ENCODE measurements around the gene RAB5A. TPM values are rescaled to one million over a fixed set of nuclear protein-coding genes. Genes with fewer than 3 reads are reported as not detected.

Gene RAB5A
- total RNA-seq, 3 donors from 2014 or later, result 72.8 to 97.2 (median 82.9) TPM

GRCh38 chr3:19901918-19902317 lies 45.0 kb upstream of the RAB5A start:
- no peak overlapping the region for H3K27ac ChIP-seq
- DNase-seq (ENCODE audit: low spot score in 2 of 2), result no peak
- TF ChIP-seq POLR2AphosphoS5 (IDR thresholded peaks at IDR 0.05) (no peak), POLR2A (IDR thresholded peaks at IDR 0.05) (no peak)
- TF ChIP-seq, protein P1, sequence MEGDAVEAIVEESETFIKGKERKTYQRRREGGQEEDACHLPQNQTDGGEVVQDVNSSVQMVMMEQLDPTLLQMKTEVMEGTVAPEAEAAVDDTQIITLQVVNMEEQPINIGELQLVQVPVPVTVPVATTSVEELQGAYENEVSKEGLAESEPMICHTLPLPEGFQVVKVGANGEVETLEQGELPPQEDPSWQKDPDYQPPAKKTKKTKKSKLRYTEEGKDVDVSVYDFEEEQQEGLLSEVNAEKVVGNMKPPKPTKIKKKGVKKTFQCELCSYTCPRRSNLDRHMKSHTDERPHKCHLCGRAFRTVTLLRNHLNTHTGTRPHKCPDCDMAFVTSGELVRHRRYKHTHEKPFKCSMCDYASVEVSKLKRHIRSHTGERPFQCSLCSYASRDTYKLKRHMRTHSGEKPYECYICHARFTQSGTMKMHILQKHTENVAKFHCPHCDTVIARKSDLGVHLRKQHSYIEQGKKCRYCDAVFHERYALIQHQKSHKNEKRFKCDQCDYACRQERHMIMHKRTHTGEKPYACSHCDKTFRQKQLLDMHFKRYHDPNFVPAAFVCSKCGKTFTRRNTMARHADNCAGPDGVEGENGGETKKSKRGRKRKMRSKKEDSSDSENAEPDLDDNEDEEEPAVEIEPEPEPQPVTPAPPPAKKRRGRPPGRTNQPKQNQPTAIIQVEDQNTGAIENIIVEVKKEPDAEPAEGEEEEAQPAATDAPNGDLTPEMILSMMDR (IDR thresholded peaks at IDR 0.05), result no peak
- H3K9me3 ChIP-seq, result no peaks in the 10 kb centered on the region
- no peaks in the 10 kb centered on the region for H3K4me1 ChIP-seq
- no peaks in the 10 kb centered on the region for H3K36me3 ChIP-seq
- H3K4me3 ChIP-seq, result no peak overlapping the region
- intact Hi-C loops (cut with DNase I; ENCODE audit: low total_unique reads), result no loop called here
- no peaks in the 10 kb centered on the region for H3K27me3 ChIP-seq

GRCh38 chr3:19903649-19904048 lies 43.2 kb upstream of the RAB5A start:
- Histone ChIP-seq H3K27ac (no peak overlapping the region), H3K9me3 (no peaks in the 10 kb centered on the region), H3K36me3 (no peaks in the 10 kb centered on the region), H3K4me3 (no peak overlapping the region), H3K4me1 (no peaks in the 10 kb centered on the region), H3K27me3 (no peaks in the 10 kb centered on the region)
- intact Hi-C loops (cut with DNase I; ENCODE audit: low total_unique reads), result no loop called here
- no peak for DNase-seq (ENCODE audit: low spot score in 2 of 2)
- TF ChIP-seq, protein P1 (IDR thresholded peaks at IDR 0.05), result no peak
- TF ChIP-seq POLR2AphosphoS5 (IDR thresholded peaks at IDR 0.05) (no peak), POLR2A (IDR thresholded peaks at IDR 0.05) (no peak)

DNA sequence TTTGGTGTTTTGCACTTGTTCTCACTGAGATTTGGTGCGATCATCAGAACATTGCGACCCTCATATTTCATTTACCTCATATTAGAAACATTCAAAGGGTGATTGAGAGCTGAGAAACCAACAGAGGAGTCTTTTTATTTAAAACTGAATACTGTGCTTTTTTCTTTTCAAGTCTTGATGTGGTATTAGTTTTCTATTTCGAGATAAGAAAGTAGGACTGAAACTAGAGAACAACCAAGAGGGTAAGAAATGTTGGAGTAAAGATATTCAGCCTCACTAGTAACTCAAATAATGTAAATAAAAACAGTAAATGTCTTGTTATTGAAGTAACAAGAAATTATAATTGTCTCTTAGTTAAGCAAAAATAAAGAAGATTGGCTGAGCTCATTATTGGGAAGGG lies 39.4 kb upstream of the RAB5A start:
- Histone ChIP-seq H3K27ac (no peak overlapping the region), H3K36me3 (no peaks in the 10 kb centered on the region), H3K27me3 (no peaks in the 10 kb centered on the region), H3K4me1 (no peaks in the 10 kb centered on the region), H3K4me3 (no peak overlapping the region), H3K9me3 (peaks cover 7 to 8% of the 10 kb centered on the region in 2 donors)
- intact Hi-C loops (cut with DNase I; ENCODE audit: low total_unique reads), result no loop called here
- no peak for DNase-seq (ENCODE audit: low spot score in 2 of 2)
- TF ChIP-seq POLR2A (IDR thresholded peaks at IDR 0.05), result no peak
- TF ChIP-seq, protein P1 (IDR thresholded peaks at IDR 0.05), result no peak
- TF ChIP-seq POLR2AphosphoS5 (IDR thresholded peaks at IDR 0.05), result no peak

DNA sequence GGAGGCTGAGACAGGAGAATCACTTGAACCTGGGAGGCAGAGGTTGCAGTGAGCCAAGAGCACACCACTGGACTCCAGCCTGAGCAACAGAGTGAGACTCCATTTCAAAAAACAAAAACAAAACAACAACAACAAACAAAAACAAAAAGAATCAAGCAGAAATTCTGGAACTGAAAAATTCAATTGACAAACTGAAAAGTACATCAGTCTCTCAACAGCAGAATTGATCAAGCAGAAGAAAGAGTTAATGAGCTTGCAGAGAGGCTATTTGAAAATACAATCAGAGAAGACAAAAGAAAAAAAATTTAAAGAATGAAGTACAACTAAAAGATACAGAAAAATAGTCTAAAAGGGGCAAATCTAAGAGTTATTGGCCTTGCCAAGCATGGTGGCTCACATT lies 35.4 kb upstream of the RAB5A start:
- intact Hi-C loops (cut with DNase I; ENCODE audit: low total_unique reads), result no loop called here
- no peak for TF ChIP-seq POLR2A (IDR thresholded peaks at IDR 0.05)
- TF ChIP-seq POLR2AphosphoS5 (IDR thresholded peaks at IDR 0.05), result no peak
- TF ChIP-seq, protein P1 (IDR thresholded peaks at IDR 0.05), result no peak
- DNase-seq (ENCODE audit: low spot score in 2 of 2), result no peak
- no peak overlapping the region for H3K4me3 ChIP-seq
- H3K27me3 ChIP-seq, result no peaks in the 10 kb centered on the region
- peaks cover 7 to 16% of the 10 kb centered on the region in 2 donors for H3K9me3 ChIP-seq
- no peaks in the 10 kb centered on the region for H3K36me3 ChIP-seq
- no peak overlapping the region for H3K27ac ChIP-seq
- no peaks in the 10 kb centered on the region for H3K4me1 ChIP-seq

DNA sequence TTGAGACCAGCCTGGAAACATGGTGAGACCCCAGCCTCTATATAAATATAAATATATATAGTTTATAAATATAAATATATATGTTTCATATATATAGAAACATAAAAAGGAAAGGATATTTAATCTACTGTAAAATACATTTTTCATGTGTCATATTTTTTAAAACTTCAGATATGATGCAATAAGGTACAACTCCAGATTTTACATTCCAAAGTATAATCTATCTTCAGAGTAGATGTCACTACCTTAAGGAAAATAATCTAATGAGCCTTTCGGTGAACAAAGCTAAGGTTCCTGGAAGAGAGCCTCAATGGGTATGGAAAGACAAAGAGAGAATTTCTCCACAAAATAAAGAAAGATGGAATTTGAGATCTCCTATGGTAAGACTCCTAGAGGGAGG lies 29.7 kb upstream of the RAB5A start:
- TF ChIP-seq POLR2A (IDR thresholded peaks at IDR 0.05) (no peak), POLR2AphosphoS5 (IDR thresholded peaks at IDR 0.05) (no peak)
- TF ChIP-seq, protein P1 (IDR thresholded peaks at IDR 0.05), result no peak
- DNase-seq (ENCODE audit: low spot score in 2 of 2), result no peak
- H3K9me3 ChIP-seq, result peaks cover 0 to 9% of the 10 kb centered on the region in 2 donors
- intact Hi-C loops (cut with DNase I; ENCODE audit: low total_unique reads), result no loop called here
- no peak overlapping the region for H3K4me3 ChIP-seq
- no peaks in the 10 kb centered on the region for H3K4me1 ChIP-seq
- no peaks in the 10 kb centered on the region for H3K27me3 ChIP-seq
- no peaks in the 10 kb centered on the region for H3K36me3 ChIP-seq
- no peak overlapping the region for H3K27ac ChIP-seq
